Kidney epithelial cell (primary cell): ENCODE measurements around the gene SCNN1G. TPM values are rescaled to one million over a fixed set of nuclear protein-coding genes. Genes with fewer than 3 reads are reported as not detected.

Experiments used
- DNase-seq: peaks from one replicate; pipeline ENCODE4 v3.0.0-alpha.2; 2010; ENCODE audit warnings: low read depth
- H3K27me3 ChIP-seq: 2 replicates; pipeline ENCODE4 v1.6.0; 2011; ENCODE audit warnings: low read length; ENCODE audit not compliant: control insufficient read depth, insufficient read depth
- H3K36me3 ChIP-seq: 2 replicates; pipeline ENCODE4 v1.5.1; 2011; ENCODE audit warnings: low read length; ENCODE audit not compliant: control insufficient read depth, insufficient read depth
- H3K4me3 ChIP-seq: 2 replicates; pipeline ENCODE4 v1.5.1; 2011; ENCODE audit warnings: low read depth, mild to moderate bottlenecking, control low read depth, low read length
- CTCF ChIP-seq: IDR thresholded peaks from 2 replicates; pipeline ENCODE4 v1.5.1; 2011; ENCODE audit warnings: mild to moderate bottlenecking, moderate library complexity, low read length, control low read depth, inconsistent platforms; ENCODE audit not compliant: insufficient read depth, poor library complexity, severe bottlenecking
- total RNA-seq: library from RNA; depleted of rRNA; stranded (reverse); fragments of >200 nt; gene quantifications from 2 replicates; pipeline ENCODE4 v1.2.3, GENCODE V29; 2015

The SCNN1G gene
- total RNA-seq, 1 donor from 2014 or later = not detected

DNA sequence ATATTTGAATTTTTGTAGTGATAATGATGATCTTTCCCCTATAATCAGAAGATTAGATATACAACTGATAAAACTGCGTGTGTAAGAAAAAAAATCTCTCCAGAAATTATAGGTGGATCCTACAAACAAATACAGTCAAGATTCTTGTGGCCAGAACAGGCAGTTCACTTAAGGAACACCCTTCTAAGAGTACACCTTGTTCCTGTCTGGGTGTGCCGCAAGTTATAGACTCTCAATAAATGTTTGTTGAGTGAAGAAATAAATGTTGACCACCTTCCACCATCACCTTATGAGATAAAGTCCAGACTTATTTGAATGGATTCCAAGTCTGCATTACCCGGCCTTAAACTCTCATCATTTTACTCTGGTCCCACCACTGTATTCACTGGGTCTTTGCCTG is 73.9 kb downstream of the SCNN1G start:
- no peak for DNase-seq
- H3K4me3 ChIP-seq = no peak overlapping the region
- no peaks in the 10 kb centered on the region for H3K27me3 ChIP-seq
- TF ChIP-seq CTCF = no peak
- no peaks in the 10 kb centered on the region for H3K36me3 ChIP-seq

DNA sequence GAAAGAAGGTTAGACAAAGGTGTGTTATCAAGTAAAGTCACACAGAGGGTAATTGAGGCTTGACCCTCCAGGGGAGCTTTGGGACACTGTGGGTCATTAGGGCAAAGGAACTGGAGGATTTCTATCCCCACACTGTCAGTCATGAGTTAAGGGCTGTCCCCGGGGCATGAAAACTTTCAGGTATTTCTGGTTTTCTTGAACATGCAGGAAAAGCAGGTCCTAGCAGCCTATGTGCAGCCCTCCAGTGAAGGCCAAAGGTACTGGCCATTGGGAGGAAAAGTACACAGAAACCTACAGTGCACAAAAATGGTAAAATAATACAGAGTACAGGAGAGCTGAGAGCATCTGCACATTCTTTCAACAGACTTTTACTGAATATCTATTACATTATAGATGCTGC is 75.1 kb downstream of the SCNN1G start:
- no peaks in the 10 kb centered on the region for H3K27me3 ChIP-seq
- H3K36me3 ChIP-seq = no peaks in the 10 kb centered on the region
- no peak for DNase-seq
- H3K4me3 ChIP-seq = no peak overlapping the region
- no peak for TF ChIP-seq CTCF

DNA sequence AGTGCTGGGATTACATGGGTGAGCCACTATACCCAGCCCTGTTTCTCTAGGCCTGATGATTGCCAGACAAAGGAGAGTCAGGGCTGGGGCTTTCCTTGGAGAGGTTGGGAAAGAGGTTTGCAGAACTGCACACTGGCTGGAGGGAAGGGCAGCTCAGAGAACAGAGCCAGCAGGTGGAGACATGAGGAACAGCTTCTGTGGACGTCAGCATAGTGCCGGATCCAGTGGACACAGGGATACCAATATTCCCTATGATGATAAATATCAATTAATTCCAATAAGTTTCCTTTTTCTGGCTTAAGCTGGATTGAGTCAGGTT is 76.3 kb downstream of the SCNN1G start:
- TF ChIP-seq CTCF = no peak
- no peak for DNase-seq

More for the DNA sequence above, 76.3 kb downstream of the SCNN1G start:
- Histone ChIP-seq H3K36me3 (no peaks in the 10 kb centered on the region), H3K27me3 (no peaks in the 10 kb centered on the region), H3K4me3 (no peak overlapping the region)

Other genes with a start within 250 kb of the SCNN1G start
- gene USP31, start 33.3 kb upstream of the SCNN1G start, total RNA-seq = 15.1 and 16.1 TPM in 2 replicates
- gene SCNN1B, start 119.6 kb downstream of the SCNN1G start, total RNA-seq = 0.38 TPM in 1 of 2 replicates, not detected in the other